DOHH2 (cell line): ENCODE measurements around the gene DEDD.

Source experiments
- CTCF ChIP-seq: fragments of 200-600 bp; sonication (generic); IDR thresholded peaks from one replicate; pipeline ENCODE4 v1.5.1; 2014; ENCODE audit warnings: antibody characterized with exemption, mild to moderate bottlenecking, low read depth, low read length; ENCODE audit not compliant: poor library complexity, severe bottlenecking
- EZH2phosphoT487 ChIP-seq: fragments of 200-600 bp; sonication (generic); IDR thresholded peaks from 2 replicates; pipeline ENCODE4 v1.6.1; 2017; ENCODE audit warnings: borderline replicate concordance, mild to moderate bottlenecking, antibody characterized with exemption, low read length, moderate library complexity, mixed read lengths

- no peak for TF ChIP-seq CTCF
- no peak for TF ChIP-seq EZH2phosphoT487
Observed at GRCh38 chr1:161172776-161173376, 40.4 kb upstream of the DEDD start.
